Cardiac septum (tissue), 1 donor: ENCODE results near the gene SPIN4. TPM values are rescaled to one million over a fixed set of nuclear protein-coding genes. Genes with fewer than 3 reads are reported as not detected.
"Not testable (repeated sequence)": the region's sequence is repeated elsewhere in the genome, so short reads cannot be mapped to it uniquely, and the experiment has no call there.

Experiments
- DNase-seq: peaks from one replicate; pipeline ENCODE4 v3.0.0-alpha.2; 2020; ENCODE audit warnings: low spot score
- intact Hi-C: fragments of 100-400 bp; cut with DNase I; formaldehyde crosslinking; loops from one replicate; pipeline ENCODE4 v1.14.0; 2022
- long read RNA-seq: library from polyadenylated mRNA; unstranded; transcript quantifications from one replicate; pipeline ENCODE4 v2.0.0, GENCODE V29; 2021
- total RNA-seq: library from RNA; stranded (reverse); fragmentation: NEBNext Ultra II Directional; extraction: Animal tissue kit (Norgen Biotek cat#: 25700); gene quantifications from one replicate; pipeline ENCODE4 v1.2.1, GENCODE V29; 2021
- donor health status: DM: no; HTN: no; CAD: no.

SPIN4 gene
- total RNA-seq, result 1.6 TPM
- long read RNA-seq, result 0 reads

DNA sequence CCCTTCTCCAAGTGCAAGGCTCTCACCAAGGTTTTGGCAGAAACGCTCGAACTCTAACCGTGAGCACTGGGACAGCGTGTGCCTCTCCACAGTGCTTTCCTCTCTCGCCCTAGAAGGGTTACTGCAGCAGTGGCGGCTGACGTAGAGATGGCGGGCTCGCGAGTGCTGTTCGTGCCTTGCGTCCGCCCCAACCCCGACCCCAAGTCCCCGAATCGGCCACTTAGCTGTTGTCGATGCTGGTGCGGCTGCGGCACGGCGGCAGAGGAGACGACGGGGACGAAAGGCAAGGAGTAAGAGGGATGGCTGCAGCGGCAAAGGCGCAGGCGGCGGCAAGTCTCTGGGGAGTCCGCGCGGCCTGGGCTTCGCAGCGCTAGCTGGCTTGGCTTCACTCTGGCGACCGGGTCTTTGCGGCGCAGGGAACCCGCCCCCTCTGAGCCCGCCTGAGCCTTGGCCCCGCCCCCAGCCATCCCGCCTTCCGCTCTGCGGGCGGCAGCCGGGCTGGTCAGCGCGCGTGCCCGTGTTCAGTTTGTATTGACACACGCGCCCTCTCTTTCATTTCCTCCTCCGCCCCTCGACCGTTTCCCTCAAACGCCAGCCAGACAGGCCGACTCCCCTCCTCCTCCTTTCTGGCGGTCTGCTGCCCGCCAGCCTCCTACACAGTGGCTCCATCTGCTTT, at the start of gene SPIN4:
TSS of gene SPIN4 (minus strand) at position 392 of the 676 bp plus-strand sequence. CDS start 513 bp downstream, outside the sequence.
- intact Hi-C loops, result no loop called here
- DNase-seq, result peak; percentile 92

DNA sequence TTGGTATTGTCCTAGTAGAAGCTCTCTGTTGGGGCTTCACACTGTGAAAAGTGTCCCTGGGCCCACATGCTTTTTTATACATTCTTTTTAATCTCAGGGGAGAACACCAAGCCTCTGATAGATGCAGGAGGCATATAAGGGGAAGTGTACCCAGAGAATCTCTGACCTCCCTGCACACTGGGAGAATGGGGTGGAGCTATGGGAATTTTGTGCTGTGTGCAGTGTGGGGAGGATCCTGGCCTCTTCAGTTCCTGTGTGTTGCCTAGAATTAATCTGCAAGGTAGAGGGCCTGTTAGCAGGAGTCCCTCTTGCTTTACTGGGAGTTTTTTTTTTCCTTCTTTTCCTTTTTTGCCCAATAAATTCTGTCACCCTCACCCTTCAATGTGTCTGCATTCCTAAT, 49.2 kb upstream of the SPIN4 start:
- no peak for DNase-seq
- intact Hi-C loops, result no loop called here

DNA sequence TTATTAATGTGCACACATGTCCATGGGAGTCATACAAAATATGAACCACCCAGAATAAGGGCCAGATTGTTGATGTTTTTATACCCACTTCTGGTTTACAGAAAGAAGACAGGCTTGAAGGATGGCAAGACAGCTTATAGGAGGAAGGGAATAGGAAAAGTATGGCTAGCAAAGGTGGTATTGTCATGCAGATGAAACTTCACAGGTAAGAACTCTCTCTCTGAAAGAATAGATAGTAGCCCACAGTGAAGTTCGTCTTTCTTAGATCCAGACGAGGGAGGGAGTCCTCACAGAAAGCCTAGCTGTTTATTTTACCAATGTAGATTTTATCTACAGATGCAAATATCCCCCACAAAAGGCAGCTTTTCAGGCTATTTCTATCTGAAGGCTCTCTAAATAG, 43.7 kb upstream of the SPIN4 start:
- no peak for DNase-seq
- intact Hi-C loops, result no loop called here

DNA sequence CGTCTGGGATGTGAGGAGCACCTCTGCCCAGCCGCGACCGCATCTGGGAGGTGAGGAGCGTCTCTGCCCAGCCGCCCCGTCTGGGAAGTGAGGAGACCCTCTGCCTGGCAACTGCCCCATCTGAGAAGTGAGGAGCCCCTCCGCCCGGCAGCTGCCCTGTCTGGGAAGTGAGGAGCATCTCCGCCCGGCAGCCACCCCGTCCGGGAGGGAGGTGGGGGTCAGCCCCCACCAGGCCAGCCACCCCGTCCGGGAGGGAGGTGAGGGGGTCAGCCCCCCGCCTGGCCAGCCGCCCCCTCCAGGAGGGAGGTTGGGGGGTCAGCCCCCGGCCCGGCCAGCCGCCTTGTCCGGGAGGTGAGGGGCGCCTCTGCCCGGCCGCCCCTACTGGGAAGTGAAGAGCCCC, 42.0 kb upstream of the SPIN4 start:
- DNase-seq, intact Hi-C loops: not testable (repeated sequence)

DNA sequence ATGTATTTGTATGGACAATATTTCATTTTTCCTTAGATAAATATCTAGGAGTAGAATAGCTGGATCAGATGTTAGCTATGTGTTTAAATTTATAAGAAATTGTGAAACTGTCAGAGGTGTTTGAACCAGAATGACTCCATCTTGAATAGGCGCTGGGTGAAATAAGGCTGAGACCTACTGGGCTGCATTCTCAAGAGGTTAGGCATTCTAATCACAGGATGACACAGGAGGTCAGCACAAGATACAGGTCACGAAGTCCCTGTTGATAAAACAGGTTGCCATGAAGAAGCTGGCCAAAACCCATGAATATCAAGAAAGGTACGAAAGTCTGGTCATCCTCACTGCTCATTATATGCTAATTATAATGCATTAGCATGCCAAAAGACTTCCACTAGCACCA, 36.3 kb upstream of the SPIN4 start:
- intact Hi-C loops, result no loop called here
- no peak for DNase-seq

DNA sequence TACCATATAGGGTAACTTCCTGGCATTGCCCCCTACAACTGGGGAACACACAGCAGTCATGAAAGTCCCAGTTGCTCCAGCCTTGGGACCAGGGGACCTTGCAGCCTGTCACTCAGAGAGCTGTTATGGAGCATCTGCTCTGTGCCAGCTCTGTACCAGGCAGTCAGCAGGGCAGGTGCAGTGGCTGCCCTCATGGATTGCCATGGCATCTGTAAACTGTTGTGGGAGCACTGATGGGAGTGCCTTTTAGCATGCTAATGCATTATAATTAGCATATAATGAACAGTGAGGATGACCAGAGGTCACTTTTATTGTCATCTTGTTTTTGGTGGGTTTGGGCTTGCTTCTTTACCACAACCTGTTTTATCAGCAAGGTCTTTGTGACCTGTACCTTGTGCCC, 33.1 kb upstream of the SPIN4 start:
- DNase-seq, intact Hi-C loops: not testable (repeated sequence)

DNA sequence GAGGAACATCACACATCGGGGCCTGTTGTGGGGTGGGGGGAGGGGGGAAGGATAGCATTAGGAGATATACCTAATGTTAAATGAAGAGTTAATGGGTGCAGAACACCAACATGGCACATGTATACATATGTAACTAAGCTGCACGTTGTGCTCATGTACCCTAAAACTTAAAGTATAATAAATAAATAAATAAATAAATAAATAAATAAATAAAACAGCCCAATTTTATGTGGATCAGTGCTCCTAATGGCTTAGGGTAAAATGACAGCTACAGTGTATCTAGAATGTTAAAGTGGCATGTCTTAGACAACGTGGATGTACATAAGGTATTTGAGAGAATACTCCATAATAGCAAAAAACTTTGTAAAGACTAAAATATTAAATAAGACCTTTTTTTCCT, 21.9 kb upstream of the SPIN4 start:
- DNase-seq, intact Hi-C loops: not testable (repeated sequence)

DNA sequence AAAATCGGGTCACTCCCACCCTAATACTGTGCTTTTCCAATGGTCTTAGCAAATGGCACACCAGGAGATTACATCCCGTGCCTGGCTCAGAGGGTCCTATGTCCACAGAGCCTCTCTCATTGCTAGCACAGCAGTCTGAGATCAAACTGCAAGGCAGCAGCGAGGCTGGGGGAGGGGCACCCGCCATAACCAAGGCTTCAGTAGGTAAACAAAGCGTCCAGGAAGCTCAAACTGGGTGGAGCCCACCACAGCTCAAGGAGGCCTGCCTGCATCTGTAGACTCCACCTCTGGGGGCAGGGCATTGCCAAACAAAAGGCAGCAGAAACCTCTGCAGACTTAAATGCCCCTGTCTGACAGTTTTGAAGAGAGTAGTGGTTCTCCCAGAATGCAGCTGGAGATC, 16.6 kb upstream of the SPIN4 start:
- intact Hi-C loops, DNase-seq: not testable (repeated sequence)

DNA sequence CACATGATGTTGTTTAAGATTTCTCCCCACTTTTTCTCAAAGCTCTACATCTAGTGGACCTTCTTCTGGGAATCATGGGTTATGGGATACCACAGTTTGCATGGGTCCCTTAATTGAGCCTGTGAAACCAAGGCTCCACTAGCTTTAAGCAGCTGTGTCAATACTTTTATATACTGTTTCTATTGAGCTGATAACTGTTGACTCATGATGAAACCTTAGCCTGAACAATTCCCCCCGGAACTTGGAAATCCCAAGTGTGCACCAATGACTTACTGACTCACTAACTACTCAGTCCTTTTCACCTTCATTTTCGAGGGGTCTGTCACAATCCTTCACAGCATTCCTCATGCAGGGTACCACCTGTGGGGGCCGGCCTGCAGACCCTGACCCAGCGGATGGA, 12.7 kb upstream of the SPIN4 start:
- DNase-seq, result no peak
- intact Hi-C loops, result no loop called here

DNA sequence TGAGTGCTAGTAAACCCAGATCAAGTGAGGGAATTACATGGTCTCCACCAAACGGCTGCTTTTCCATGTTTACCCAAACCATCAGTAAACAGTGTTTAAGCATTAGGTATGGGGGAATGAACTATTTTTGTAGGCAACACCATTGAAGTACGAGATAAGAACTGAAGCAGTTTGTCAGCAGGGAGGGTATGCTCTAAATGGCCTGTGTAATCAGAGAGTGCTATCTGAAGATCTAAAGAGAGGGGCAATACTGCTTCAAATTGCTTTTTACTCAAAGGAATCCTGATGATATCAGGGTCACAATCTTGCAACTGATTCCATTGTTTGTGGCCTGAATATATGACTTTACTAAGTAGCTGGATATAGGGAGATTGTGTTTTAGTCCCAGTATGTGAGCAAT, 10.4 kb upstream of the SPIN4 start:
- intact Hi-C loops, result no loop called here

DNA sequence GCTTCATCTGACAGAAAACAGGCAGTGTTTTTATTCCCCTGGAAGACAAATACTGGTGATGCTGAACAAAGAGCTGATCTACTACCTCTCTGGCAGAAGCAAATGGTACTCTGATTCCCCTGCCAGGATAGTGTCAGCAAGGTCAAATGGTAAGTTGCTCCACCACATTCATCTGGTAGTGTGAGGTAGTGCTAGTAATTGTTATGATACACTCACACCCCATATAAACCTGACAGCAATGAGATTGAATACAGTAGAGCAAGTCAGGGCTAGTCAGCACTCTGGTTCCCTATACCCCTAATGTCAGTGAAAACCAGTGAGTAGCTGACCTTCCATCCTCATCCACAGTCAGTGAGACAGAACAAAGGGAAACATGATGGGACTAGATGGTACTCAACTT, 3.4 kb upstream of the SPIN4 start:
- intact Hi-C loops, result no loop called here
- no peak for DNase-seq

More for the DNA sequence above, 10.4 kb upstream of the SPIN4 start:
- DNase-seq, result no peak

DNA sequence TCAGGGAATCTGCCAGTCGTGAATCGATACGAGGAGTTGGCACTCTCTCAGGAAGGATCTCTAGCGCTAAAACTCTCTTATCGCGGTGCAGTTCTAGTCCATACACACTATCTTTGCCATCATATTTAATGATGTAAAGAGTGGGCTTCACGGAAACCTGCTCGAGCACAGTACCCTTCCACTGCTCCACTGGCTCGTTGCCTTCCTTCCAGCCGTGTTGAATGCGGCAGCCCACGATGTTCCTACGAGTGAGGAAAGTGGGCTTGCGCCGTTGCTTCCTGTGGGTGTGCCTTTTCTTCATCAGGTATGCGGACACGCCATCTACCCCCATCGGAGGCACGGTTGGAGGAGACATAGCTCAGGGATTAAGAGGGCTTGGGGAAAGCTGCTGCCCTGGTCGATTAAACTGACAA, 661 bp downstream of the SPIN4 start:
- intact Hi-C loops, result no loop called here
- DNase-seq, result no peak

DNA sequence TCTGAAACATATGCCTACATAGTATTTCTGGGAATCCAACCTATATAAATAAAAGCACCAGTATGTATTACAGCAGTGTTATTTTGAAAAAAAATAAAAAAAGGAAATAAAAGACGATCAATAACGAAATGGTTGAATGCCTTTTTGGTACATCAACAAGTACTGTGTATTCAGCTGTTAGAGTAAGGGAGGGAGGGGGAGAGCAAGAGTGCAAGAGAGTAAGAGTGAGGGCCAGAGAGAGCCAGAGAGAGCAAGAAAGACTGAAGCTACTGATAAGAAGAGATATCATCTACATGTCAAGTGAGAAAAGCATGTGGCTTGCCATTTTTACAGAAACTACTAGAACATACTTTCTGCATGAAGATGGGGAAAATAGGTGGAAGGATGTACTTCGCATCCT, 1.8 kb downstream of the SPIN4 start:
- no peak for DNase-seq
- intact Hi-C loops, result no loop called here

DNA sequence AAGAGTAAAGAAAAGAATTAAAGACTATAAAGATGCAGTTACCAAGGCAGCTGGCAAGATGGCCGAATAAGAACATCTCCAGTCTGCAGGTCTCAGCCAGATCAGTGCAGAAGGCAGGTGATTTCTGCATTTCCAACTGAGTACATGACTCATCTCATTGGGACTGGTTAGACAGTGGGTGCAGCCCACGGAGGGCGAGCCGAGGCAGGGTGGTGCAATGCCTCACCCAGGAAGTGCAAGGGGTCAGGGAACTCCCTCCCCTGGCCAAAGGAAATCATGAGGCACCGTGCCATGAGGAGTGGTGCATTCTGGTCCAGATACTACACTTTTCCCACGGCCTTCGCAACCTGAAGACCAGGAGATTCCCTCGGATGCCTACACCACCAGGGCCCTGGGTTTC, 20.5 kb downstream of the SPIN4 start:
- DNase-seq, result no peak
- intact Hi-C loops, result no loop called here

DNA sequence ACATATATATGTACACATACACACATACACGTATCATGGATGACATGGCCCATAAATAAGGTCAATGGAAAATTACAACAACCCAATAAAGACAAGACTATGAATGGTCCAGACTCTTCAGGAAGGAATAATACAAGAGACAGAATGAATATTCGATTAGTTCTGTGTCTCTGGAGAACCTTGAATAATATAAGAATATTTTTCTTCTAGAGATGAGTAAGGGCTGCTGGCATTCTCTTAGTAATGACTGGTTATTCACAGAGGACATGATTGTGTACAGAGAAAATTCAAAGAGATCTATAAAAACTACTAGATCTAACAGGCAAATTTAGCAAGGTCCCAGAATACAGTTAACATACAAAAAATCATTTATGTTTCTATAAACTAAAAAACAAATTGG, 23.3 kb downstream of the SPIN4 start:
- DNase-seq, result no peak
- intact Hi-C loops, result no loop called here

DNA sequence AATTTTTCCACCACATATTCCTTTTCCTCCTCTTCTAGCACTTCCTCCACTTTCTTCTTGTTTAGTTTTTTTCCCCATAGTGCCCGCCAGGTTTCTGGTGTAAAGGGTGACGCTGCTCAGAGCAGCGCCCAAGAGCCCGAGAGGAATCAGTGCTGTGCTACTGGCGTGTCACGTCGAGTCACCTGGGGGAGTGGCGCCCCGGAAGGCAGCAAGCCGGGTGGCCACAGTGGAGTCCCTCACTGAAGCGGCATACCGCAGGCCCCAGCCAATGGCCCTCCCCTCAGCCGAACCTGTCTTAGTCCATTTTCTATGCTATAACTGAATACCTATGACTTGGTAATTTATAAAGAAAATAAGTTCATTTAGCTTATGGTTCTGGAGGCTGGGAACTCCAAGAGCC, 51.5 kb downstream of the SPIN4 start:
- intact Hi-C loops, result no loop called here
- no peak for DNase-seq
